GF-D8 (cell line): Measurements from ENCODE around the gene RHEB.

ENCODE experiments used
- DNase-seq: peaks from one replicate; lab custom pipeline; 2025; lab: John Stamatoyannopoulos, UW

Gene RHEB

GRCh38 chr7:151503902-151504714 lies 15.6 kb downstream of the RHEB start:
- no peak for DNase-seq

- no peak for DNase-seq
Measured at GRCh38 chr7:151501676-151502075, 18.0 kb downstream of the RHEB start.

- no peak for DNase-seq
Measured at GRCh38 chr7:151498495-151498894, 21.2 kb downstream of the RHEB start.

- no peak for DNase-seq
Measured at GRCh38 chr7:151497306-151497871, 22.3 kb downstream of the RHEB start.

- no peak for DNase-seq
Measured at GRCh38 chr7:151495360-151495759, 24.3 kb downstream of the RHEB start.

GRCh38 chr7:151494298-151495284 lies 25.1 kb downstream of the RHEB start:
- DNase-seq, result no peak

- DNase-seq, result no peak
Measured at GRCh38 chr7:151493083-151493482, 26.6 kb downstream of the RHEB start.

DNA sequence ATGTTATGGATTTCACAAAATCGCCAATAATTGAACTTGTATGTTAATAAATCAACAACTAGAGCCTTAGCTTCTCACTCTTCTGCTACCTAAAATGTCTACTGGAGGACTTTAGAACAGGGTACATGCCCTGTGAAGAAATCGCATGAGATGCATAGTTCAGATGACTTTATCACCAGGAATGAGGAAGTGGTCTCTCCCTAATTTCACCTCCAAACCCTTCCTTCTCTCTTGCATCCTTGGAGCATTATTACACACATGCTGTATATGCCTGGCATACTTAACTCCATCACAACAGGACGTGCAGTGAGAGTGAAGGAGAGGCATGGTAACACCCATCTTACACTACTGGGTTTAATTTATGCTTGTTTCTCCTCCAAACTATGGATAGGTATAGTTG lies 27.8 kb downstream of the RHEB start:
- peak; percentile 28 for DNase-seq

DNA sequence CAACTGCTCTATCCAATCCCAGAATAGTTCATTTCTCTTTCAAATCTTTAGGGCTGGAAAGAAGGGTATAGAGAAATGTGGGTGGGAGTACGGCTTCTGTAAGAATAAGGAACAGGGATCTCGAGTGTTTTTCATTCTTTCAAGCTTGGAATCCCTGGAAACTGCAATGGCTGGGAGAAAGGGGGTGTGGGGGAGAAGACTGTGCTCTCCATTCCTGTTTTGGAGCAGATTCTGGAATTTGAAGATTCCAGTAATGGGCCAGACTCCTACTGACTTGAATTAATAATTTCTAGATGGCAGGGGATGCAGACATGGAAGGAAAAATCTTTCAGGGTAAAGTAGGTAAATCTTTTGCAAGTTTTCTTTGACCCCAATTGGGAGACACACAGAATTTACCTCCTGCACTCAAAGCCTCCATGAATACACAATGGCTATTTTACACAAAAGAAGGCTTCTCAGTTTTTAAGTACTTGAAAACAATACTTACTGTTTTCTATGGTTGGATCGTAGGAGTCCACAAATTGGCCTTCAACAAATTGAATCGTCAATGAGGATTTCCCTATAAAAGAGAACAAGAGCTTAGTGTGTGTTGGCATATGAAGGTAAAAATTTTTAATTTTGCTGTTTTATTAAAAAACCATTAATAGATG lies 29.1 kb downstream of the RHEB start:
- DNase-seq, result no peak

DNA sequence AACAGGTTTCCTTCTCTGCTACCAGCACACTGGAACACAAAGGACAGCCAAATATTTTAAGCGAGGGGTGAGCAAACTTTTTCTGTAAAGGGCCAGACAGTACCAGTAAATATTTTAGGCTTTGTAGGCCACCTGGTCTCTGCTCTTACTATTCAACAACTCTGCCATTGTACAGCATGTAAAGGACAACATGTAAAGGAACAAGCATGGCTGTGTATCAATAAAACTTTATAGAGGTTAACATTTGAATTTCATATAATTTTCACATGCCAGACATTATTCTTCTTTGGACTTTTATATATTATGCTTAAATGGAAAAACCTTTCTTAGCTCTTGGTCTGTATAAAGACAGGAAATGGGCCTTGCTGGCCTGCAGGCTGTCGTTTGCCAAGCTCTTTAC lies 30.2 kb downstream of the RHEB start:
- no peak for DNase-seq

DNA sequence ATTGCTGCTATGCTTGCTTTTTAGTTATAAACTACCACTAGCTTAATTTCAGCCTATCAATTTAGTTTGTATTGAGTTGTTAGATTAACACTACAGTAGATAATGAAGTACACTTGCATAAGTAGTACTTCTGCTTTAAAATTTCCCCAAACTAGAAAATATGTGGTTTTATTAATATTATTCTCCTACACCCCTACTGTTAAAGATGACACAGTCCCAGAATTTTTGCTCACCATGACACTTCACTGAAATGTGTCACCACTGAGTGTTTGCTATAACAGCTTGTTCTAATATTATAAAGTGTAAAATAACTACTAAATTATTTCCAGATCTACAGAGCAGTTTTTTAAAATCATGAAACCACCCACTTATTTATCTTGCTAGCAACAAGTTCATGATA lies 31.6 kb downstream of the RHEB start:
- no peak for DNase-seq

DNA sequence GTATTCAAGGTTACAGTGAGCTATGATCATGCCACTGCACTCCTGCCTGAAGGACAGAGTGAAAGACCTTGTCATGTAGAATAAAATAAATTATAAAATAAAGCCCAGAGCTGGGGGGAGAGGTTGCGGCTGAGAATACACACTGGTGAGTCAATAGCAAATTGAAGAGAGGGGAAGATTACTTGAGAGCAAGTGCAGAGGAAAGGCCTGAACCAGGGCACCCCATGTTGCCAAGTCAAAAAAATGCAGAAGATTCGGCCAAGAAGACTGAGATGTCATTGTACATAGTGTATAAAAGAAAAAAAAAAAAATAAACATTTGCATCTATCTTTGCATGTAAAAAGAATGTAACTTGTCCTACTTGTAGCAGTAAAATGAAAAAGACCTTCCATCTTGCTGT lies 32.5 kb downstream of the RHEB start:
- DNase-seq, result no peak

- no peak for DNase-seq
Measured at GRCh38 chr7:151486074-151486473, 33.6 kb downstream of the RHEB start.

DNA sequence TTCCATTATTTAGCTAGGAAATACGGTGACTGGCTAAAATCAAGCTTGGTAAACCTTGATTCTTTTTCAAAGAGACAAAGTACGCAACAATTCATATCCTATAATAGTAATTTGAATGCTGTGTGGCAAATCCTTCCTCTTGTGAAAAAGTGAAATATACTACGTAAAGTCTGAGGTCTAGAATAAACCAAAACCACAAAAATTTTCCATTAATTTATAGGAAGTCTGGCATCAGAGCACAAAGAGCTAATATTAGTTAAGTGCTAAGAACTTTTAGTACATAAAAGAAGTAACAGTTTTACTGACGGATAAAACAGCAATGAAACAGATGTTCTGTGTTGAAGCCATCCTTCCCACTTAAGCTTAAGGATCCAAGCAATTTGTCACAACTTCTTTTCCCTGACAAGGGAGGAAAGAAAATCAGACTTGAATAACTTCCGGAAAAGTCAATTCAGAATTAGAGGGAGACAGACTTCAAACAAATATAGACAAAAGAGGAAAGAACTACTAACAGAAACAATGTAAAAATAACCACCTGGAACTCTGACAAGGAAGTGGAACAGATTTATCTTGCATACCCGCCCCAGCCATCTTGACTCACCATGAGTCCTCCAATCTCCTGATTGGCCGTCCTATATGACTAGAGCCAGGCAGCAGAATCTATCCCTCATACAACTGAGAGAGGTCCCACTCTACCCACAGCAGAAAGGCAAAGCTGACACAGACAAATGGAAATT lies 34.6 kb downstream of the RHEB start:
- no peak for DNase-seq

DNA sequence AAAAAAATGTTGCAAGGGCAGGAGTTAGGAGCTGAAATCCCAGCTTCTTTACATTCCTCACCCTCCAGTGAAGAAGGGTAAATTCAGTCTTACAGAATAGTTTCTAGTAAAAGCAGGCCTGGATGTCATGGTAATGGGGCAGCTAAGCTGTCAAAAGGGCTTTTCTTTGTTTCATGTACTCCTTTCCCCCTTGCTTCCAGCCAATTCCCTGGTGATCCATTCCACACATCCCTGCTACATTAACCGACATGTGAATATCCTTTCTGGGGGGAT lies 36.0 kb downstream of the RHEB start:
- DNase-seq, result no peak

DNA sequence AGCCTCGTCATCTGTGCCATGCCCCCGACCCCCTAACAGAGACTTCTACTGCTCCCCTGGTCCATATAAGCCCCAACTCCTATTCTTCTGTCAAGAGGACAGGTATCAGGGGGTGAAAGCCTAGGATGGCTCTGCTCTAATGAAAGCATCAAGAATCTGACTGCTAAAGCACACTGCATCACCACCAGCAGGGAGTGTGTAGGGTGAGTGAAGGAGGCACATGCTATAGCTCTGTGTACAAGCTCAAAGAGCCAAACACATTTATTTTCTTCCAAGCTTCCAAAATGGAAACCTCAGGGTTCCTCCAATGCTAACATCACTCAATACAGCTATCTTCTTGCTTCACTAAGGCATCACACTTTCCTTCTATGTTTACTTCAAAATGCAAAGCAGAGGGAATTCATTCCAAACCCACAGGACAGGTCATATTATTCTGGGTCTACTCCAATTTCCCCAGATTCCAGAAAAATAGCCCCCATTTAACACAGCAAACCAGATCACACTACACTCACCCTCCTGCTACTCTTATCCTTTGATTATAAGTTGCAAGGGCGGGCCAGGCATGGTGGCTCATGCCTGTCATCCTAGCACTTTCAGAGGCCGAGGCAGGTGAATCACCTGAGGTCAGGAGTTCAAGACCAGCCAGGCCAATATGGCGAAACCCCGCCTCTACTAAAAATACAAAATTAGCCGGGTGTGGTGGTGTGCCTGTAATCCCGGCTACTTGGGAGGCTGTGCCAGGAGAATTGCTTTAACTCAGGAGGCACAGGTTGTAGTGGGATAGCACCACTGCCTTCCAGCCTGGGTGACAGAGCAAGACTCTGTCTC lies 36.6 kb downstream of the RHEB start:
- no peak for DNase-seq

DNA sequence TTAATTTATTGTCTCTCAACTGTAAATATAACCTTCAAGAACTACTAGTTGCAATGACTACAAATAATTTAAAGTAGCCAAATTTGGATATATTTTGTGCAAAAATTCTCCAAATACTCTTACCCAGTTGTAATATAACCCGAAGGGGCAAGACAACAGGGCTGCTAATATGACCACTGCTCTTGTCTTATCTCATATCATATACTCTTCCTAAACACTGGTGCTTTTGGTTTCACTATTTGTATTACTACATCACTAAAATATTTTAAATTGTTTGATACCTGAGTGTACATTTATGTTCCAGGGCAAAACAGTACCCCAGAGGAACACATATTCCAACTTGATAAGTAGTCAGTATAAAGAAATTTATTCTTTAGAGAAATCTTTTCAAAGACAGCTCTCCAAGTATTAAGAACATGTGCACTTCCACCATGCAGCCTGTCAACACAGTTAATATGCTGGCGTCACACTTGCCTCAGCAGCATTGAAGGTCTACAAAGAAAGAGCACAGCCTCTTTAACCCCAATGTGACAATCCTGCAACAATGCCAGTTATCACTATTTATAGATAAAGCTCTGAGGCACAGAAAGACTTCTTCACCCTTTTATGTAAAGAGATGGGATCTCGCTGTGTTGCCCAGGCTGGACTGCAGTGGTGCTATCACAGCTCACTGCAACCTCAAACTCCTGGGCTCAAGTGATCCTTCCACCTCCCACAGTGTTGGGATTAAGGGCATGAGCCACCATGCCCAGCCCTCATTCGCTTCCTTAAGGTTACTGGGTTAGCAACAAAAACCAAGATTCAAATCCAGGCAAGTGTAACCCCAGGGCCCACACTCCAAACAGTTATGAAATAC lies 37.8 kb downstream of the RHEB start:
- DNase-seq, result no peak

DNA sequence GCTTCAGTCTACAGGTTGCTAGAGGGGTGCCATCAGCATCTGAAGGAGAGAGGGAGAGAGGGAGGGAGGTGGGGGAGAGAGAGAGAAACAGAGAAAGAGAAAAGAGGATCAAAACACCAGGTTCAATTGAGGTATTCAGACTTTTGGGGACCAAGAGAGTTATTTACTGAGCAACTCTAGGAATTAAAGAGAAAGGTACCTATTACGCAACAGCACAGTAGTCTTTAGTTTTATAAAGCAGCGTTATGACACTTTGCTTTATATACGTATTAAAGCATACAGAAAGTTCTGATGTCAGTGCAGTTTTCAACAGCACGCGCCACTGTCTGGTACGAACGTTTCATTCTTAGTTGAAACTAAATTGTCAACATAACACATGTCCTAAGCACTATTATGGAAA lies 41.8 kb downstream of the RHEB start:
- DNase-seq, result no peak

- DNase-seq, result no peak
Measured at GRCh38 chr7:151472644-151473380, 46.9 kb downstream of the RHEB start.
